Muscle of leg (tissue), 9 donors: ENCODE data around the gene DNTTIP2. TPM values are rescaled to one million over a fixed set of nuclear protein-coding genes. Genes with fewer than 3 reads are reported as not detected.

Experiments used
- polyA plus RNA-seq, 8 donors: library from polyadenylated mRNA; unstranded; fragments of 120-200 nt; gene quantifications; one replicate each; pipeline versions ENCODE4 v1.2.1 to v1.2.3, GENCODE V29; 2013; ENCODE audit warnings: inconsistent platforms in 1 of 8, low replicate concordance in 1 of 8; ENCODE audit not compliant: insufficient read length in 8 of 8, insufficient read depth in 1 of 8
- total RNA-seq: library from RNA; stranded (reverse); fragments of 120-200 nt; gene quantifications from one replicate; pipeline ENCODE4 v1.2.4, GENCODE V29; 2013

DNTTIP2 gene
- total and polyA plus RNA-seq, 9 donors = 35.6 to 49.8 (median 43.8) TPM

Other genes with a start within 250 kb of the DNTTIP2 start
- 15.3 TPM for gene BCAR3, start 197.4 kb downstream of the DNTTIP2 start, total RNA-seq
- 10 to 100 TPM; 15.9 to 19.0 (median 16.4) TPM for gene BCAR3, start 197.4 kb downstream of the DNTTIP2 start, polyA plus RNA-seq
- 4.5 TPM for gene GCLM, start 30.2 kb upstream of the DNTTIP2 start, total RNA-seq
- gene GCLM, start 30.2 kb upstream of the DNTTIP2 start, polyA plus RNA-seq = 1 to 10 TPM; 5.6 to 9.9 (median 7.8) TPM
- 0.66 TPM for gene ABCA4, start 241.9 kb upstream of the DNTTIP2 start, total RNA-seq
- 1 to 10 TPM in 1 of 8 donors, under 1 TPM in 7; 0.19 to 1.1 (median 0.48) TPM for gene ABCA4, start 241.9 kb upstream of the DNTTIP2 start, polyA plus RNA-seq